DMS153 treated with DMSO at 0.1 percent for 48 hours (cell line): ENCODE results near the gene PRKAG3.
"Not testable (repeated sequence)": the region's sequence is repeated elsewhere in the genome, so short reads cannot be mapped to it uniquely, and the experiment has no call there.

Source experiments
- DNase-seq: peaks from one replicate; lab custom pipeline; 2025; ENCODE audit not compliant: unreplicated experiment; lab: John Stamatoyannopoulos, UW

The PRKAG3 gene

DNA sequence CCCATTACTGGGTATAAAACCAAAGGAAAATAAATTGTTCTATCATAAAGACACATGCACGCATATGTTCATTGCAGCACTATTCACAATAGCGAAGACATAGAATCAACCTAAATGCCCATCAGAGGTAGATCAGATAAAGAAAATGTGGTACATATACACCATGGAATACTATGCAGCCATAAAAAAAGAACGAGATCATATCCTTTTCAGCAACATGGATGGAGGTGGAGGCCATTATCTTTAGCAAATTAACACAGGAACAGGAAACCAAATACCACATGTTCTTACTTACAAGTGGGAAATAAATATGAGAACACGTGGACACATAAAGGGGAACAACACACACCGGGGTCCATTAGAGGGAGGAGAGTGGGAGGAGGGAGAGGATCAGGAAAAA, 12.7 kb upstream of the PRKAG3 start:
- DNase-seq: not testable (repeated sequence)

DNA sequence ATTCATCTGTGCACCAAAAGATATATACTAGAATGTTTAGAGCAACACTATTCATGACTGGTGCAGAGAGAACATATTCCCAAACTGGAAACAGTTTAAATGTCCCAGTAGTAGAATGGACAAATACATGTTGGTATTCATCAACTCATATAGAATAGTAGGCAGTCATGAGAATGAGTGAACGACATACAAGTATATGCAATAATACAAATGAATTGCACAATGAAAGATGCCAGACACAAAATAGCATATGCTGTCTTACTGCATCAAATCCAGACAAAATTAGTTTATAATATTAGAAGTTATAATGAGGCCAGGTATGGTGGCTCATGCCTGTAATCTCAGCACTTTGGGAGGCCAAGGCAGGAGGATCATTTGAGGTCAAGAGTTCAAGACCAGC, 8.3 kb upstream of the PRKAG3 start:
- DNase-seq: no peak

DNA sequence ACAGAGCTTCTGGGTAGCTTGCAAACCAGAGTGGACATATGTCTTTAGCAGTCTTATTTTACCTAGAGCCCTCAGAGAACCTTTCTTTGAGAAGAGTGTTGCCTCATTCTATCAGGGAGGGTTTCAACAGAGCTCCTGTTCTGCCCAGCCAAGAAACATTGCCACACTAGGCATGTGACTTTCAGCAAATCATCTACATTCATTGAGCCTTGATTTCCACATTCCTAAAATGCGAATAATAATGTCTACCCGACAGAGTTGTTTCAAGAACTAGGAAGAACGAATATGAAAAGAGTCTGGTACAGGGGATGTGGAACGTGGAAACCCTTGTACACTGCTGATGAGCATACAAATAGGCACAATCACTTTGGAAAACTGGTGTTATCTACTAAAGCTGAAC, 7.8 kb upstream of the PRKAG3 start:
- DNase-seq: no peak

GRCh38 chr2:218837495-218837894, 5.9 kb upstream of the PRKAG3 start:
- DNase-seq: no peak

DNA sequence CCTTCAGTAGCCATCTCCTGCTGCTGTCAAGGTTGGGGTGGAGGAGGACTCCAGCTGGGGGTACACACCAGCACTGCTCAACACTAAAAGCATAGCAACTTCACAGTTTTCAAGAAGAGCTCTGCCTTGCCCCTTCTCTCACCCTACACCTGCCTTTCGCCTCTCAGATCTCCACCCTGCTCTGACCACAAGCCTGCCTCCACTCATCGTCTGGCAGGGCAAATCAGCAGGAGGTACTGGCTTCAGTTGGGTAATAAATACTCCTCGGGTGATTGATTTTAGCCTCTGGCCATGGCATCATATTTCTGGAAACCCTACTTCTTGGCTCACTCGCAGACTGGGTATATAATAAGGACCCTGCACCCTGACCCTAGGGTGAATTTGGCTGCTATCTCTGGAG, 3.1 kb upstream of the PRKAG3 start:
- no peak for DNase-seq

GRCh38 chr2:218833023-218833609, 1.5 kb upstream of the PRKAG3 start:
- DNase-seq: no peak

GRCh38 chr2:218832520-218832919, 917 bp upstream of the PRKAG3 start:
- no peak for DNase-seq

- DNase-seq: no peak
These were observed 478 bp upstream of the PRKAG3 start for GRCh38 chr2:218832081-218832480.

DNA sequence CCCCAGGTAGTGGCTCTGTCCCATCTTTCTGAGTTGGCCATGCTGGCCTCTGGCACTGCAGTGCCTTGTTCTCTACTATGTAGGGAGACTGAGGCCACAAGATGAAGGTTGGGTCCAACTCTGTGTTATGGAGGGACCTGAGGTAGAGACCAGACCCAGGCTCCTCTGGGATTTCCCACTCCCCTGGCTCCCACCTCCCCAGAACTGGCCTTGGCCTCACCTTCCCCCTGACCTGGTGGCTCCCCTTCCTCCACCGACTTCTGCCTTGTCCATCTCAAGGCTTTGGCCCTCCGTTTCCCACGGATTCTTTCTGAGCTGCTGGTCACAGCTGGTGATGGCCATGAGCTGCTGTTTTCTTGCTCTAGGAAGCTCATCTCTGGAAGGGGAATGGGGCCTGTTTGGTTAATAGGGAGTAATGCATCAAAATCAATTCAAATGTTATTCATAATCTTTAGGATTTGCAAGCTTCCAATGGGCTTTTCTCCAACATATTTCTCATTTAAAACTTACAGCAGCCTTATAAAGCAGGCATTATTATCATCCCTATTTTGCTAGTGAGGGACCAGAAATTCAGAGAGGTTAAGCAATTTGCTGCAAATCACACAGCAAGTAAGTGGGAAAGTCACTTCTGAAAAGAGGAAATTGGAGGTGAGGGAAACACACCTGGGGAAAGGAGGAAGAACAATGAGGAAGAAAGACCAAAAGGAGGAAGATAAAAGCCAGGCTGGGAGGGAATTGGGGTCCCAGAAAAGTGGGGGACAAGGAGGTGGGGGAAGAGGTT, 887 bp downstream of the PRKAG3 start:
- no peak for DNase-seq

DNA sequence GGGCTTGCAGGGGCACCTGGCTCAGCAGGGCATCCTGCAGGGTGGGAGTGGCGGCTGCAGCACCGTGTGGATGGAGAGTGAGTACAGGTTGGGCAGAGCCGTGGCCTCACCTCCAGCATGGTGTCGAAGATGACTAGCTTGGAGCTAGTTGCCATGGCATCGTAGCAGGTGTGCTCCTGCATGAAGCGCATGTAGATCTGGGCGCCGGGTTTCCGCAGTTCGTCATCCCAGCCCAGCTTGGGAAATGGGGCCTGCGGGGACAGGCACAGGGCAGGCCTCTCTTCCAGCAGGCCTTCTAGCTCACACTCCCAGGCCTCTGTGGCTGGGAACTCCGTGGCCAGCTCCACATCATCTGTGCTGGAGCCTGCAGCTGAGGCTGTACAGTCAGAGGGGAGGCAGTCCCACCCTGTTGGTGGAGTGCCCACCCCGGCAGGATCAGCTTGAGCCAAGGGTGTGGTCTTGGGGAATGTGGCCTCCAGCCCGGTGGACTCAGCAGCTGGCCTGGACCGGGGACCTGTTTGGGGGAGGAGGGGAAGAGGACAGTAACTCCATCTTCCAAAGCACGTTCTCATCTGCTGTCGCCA, 1.6 kb downstream of the PRKAG3 start:
- DNase-seq: no peak

GRCh38 chr2:218828477-218828778, 3.2 kb downstream of the PRKAG3 start:
- no peak for DNase-seq

GRCh38 chr2:218827701-218828476, 3.7 kb downstream of the PRKAG3 start:
- no peak for DNase-seq

DNA sequence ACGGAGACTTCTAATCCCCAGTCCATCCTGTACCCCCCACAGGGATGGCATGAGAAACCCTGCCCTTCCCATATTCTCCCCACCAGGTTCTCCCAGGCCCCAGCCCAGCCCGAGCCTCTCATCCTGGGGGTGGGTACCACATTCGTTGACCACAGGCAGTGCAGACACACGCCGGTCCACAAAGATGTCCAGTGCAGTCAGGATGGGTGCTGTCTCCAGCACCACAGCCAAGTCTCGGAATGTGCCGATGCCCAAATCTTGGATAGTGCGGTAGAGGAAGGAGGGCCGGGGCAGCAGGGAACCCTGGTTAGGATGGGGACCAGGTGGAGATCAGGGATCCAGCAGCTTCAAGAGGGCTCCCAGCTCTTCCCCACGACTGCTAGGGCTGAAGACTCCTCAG, 4.8 kb downstream of the PRKAG3 start:
- no peak for DNase-seq

DNA sequence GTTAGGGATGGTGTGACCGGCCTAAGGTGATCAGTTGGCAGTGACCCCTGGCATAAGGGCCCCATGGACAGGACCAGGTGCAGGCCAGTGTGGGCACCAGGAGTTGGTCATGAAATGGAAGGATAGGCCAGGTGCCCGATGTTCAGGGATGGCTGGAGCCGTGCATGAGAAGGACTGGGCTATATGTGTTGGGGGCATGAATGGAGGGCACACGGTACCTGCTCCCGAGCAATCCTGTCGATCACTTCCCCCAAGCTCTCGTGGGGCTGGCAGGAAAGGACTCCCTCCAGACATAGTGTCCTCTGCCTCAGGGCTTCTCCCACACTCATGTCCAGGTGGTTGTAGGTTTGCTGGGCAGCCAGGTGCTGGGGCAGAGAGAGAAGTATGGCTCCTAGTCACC, 7.6 kb downstream of the PRKAG3 start:
- no peak for DNase-seq

- DNase-seq: no peak
These were observed 8.3 kb downstream of the PRKAG3 start for GRCh38 chr2:218823196-218823855.

DNA sequence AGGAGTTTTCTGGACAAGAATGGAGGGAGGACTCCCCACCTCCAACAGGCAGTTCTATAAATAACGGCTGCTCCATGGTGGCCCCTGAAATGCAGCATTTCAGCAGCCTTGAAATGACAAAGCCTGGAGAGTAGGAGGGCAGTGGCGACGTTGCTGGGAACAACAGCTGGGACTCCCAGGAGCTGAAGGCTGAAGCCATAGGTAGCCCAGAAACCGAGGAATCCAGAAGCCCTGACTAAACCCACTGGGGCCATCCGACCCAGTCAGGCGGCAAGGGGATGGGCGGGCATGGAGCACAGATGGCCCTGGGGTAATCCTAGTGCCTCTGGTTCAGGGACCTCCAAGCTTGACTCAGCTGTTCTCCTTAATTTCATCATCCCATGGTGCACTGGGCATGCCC, 9.0 kb downstream of the PRKAG3 start:
- no peak for DNase-seq

DNA sequence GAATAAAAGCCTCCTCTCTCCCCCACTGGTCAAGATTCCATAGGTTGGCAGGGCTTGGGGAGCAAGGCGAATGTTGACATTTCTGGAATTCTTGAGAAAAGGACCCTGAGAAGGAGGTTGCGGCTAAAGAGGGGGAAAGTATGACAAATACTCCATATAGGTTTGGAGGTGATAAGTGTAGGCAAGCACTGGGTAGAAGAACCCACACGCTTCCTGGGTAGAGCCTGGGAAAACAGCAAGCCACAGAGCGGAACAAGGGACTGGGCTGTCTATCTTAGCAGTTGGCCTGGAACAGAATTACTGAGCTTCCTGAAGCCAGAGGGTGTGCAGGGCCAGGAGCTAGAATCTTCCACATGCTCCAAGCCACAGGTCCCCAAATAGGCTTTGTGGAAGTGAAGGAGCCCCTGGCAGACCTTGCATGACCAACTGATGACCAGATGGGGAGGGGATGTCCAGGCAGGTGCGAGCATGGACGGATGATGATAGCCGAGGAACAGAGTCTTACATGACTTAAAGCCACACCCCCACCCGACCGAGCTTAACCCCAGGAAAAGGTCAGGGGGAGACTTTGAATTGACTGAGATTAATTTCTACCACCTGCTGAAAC, 9.9 kb downstream of the PRKAG3 start:
- DNase-seq: no peak

- DNase-seq: no peak
These were observed 10.7 kb downstream of the PRKAG3 start for GRCh38 chr2:218820746-218821369.

GRCh38 chr2:218819093-218819492, 12.5 kb downstream of the PRKAG3 start:
- no peak for DNase-seq

DNA sequence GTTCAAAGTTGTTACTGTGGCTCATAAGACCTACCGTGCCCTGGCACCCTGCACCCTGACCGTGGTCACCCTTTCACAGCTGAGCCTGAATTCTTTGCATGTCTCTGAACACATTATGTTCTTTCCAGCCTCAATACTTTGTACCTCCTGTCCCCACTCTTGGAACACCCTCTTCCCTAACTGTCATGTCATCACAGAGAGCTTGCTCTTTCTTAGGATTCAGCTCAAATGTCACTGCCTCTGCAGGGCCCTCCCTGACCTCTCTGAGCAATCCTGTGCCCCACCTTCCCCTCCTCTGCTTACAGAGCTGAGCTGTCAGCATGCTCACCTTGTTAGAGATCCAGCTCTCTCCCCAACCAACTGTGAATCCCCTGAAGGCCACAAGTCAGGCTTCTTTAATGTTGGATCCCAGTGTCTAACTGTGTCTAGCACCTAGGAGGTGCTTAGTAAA, 15.0 kb downstream of the PRKAG3 start:
- no peak for DNase-seq
